Stimulated activated memory B cell treated with anti-CD40 and anti-IgM and Interleukin-4, amounts not matched to agents 10 μg/mL and 1 μg/mL and 100 μg/mL, for 72 hours (primary cell): ENCODE data around the gene SUN1.
A peak's percentile ranks its signal among the peaks of the same experiment; 100 is the strongest.

ENCODE experiments used
- ATAC-seq: fragments of 150-1000 bp; cut with Tn5 transposase; 2 replicates; pipeline ENCODE4 v1.10.0; 2021
- H3K27ac Mint-ChIP-seq: one replicate; pipeline ENCODE4 v1.8.0; 2022; ENCODE audit warnings: mild to moderate bottlenecking, mixed read lengths
- H3K27me3 Mint-ChIP-seq: one replicate; pipeline ENCODE4 v1.8.0; 2022; ENCODE audit warnings: mixed read lengths
- H3K36me3 Mint-ChIP-seq: one replicate; pipeline ENCODE4 v1.8.0; 2022; ENCODE audit warnings: mixed read lengths
- H3K4me1 Mint-ChIP-seq: one replicate; pipeline ENCODE4 v1.8.0; 2022; ENCODE audit warnings: mixed read lengths
- H3K4me3 Mint-ChIP-seq: one replicate; pipeline ENCODE4 v1.8.0; 2022; ENCODE audit warnings: mild to moderate bottlenecking, moderate library complexity, mixed read lengths
- H3K9me3 Mint-ChIP-seq: one replicate; pipeline ENCODE4 v1.8.0; 2022; ENCODE audit warnings: mixed read lengths

SUN1 gene

GRCh38 chr7:881441-882234, 49.4 kb downstream of the SUN1 start:
- H3K36me3 Mint-ChIP-seq, result no peaks in the 10 kb centered on the region
- H3K4me1 Mint-ChIP-seq, result peaks cover 36% of the 10 kb centered on the region
- no peaks in the 10 kb centered on the region for H3K9me3 Mint-ChIP-seq
- no peak overlapping the region for H3K4me3 Mint-ChIP-seq
- no peak for ATAC-seq
- no peak overlapping the region for H3K27ac Mint-ChIP-seq
- no peaks in the 10 kb centered on the region for H3K27me3 Mint-ChIP-seq

DNA sequence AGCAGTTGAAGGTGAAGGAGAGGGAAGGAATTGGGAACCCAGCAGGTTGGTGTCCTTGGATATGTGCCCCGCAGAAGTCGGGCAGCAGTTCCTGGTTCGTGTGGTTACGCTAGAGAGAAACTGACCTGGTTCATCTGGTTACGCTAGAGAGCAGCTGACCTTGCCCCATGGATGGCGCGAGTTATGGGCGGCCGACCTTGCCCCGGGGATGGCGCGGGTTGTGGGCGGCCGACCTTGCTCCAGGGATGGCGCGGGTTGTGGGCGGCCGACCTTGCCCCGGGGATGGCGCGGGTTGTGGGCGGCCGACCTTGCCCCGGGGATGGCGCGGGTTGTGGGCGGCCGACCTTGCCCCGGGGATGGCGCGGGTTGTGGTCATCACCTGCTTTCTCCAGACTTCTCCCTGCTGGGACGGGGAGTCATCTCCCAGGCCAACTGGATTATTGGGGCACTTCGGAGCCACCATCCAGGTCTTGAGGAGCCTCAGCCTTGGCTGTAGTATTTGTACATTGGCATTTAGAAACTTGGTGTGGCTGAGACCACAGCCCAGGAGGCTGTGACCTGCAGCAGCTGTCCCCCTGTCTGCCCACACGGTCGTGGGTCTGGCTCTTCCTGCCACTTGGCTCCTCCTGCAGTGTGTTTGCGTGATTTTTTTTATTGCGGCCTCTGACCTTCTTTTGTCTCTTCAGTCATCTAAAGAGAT, 50.2 kb downstream of the SUN1 start:
- no peak overlapping the region for H3K4me3 Mint-ChIP-seq
- H3K4me1 Mint-ChIP-seq, result peaks cover 29% of the 10 kb centered on the region
- no peak overlapping the region for H3K27ac Mint-ChIP-seq
- H3K36me3 Mint-ChIP-seq, result peaks cover 7% of the 10 kb centered on the region
- no peaks in the 10 kb centered on the region for H3K9me3 Mint-ChIP-seq
- no peak for ATAC-seq
- H3K27me3 Mint-ChIP-seq, result no peaks in the 10 kb centered on the region

DNA sequence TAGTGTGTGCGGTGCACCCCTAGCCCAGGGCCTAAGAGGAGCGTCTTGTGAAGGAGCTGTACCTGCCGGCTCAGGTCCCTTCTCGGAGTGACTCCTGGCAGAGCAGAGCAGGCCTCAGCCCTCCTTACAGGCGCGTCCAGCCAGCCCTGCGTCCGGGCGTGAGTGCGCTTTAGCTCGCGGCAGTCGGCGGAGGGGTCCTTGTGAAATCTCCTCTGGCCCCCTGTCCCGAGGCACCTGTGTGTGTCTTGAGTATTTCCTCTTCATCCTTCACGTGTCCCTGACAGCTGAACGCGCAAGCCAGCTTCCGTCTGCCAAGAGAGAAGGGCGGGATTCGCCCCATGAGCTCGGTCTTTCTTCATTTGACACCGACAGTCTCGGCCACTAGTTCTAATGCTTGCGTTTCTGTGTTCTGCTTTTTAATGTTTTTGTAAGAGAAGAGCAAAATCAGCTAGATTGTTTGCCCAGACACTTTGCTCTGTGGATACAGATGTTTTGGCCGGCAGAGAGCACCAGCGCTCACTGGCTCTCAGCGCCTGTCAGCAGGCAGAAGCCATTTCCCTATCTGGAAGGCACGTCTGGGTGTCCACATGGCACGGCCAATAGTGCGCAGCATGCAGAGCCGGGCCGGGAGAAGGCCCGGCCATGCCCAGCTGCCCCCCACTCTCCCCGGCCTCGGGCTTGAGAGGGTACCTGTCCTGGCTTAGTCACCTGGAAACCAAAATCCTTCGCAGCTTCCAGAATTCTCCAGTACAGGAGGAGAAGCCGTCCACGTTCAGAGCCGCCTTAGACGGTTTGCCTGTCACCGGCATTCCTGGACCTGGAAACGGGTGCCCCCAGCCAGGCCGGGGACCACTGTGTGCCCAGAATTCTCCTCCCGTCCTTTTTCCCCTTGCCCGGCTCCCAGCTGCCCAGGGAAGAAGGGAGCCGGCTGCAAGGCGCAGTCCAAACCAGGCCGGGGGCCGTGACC, 51.1 kb downstream of the SUN1 start:
- Mint-ChIP-seq H3K27ac (no peak overlapping the region), H3K4me3 (no peak overlapping the region), H3K36me3 (peaks cover 16% of the 10 kb centered on the region), H3K9me3 (no peaks in the 10 kb centered on the region), H3K27me3 (no peaks in the 10 kb centered on the region), H3K4me1 (peaks cover 20% of the 10 kb centered on the region)
- ATAC-seq, result no peak

GRCh38 chr7:884191-885003, 52.1 kb downstream of the SUN1 start:
- ATAC-seq, result no peak
- Mint-ChIP-seq H3K36me3 (peaks cover 26% of the 10 kb centered on the region), H3K27me3 (no peaks in the 10 kb centered on the region), H3K4me1 (peaks cover 19% of the 10 kb centered on the region), H3K9me3 (no peaks in the 10 kb centered on the region), H3K4me3 (no peak overlapping the region), H3K27ac (no peak overlapping the region)

- no peak for ATAC-seq
- H3K27ac Mint-ChIP-seq, result no peak overlapping the region
- H3K27me3 Mint-ChIP-seq, result no peaks in the 10 kb centered on the region
- H3K4me1 Mint-ChIP-seq, result peaks cover 20% of the 10 kb centered on the region
- no peak overlapping the region for H3K4me3 Mint-ChIP-seq
- H3K9me3 Mint-ChIP-seq, result no peaks in the 10 kb centered on the region
- peaks cover 29% of the 10 kb centered on the region for H3K36me3 Mint-ChIP-seq
These were observed 53.1 kb downstream of the SUN1 start for GRCh38 chr7:885261-885892.

DNA sequence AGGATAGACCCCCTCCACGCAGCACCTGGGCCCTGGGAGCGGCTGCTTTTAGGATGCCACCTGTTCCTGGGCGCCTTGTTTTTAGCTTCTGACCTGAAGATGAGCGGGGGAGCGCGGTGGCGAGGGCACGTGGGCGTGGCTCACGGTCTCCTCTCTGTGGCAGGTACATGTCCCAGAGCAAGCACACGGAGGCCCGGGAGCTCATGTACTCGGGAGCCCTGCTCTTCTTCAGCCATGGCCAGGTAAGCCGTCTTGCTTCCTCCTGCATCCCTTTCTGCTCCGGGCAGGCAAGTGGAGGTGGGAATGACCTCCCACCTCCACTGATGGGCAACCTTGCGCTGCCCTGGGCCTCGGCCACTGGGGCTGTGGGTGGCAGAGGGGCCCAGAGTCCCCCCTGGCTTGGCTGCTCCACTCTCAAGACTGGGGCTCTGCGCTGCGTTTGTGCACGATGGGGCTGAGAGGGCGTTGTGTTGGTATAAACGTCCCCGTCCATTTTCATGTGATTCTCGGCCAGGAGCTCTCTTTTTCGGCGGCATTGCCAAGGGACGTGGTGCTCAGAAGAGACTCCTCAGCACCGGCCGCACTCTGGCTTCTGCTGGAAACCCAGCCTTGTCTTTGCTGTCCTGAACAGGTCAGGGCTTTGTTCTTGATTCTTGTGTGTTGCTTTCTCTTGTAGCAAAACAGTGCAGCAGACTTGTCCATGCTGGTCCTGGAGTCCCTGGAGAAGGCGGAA, 53.8 kb downstream of the SUN1 start:
- ATAC-seq, result no peak
- Mint-ChIP-seq H3K27ac (no peak overlapping the region), H3K4me1 (peaks cover 20% of the 10 kb centered on the region), H3K4me3 (no peak overlapping the region), H3K36me3 (peaks cover 36% of the 10 kb centered on the region), H3K27me3 (no peaks in the 10 kb centered on the region), H3K9me3 (no peaks in the 10 kb centered on the region)

- H3K27me3 Mint-ChIP-seq, result no peaks in the 10 kb centered on the region
- no peak for ATAC-seq
- H3K27ac Mint-ChIP-seq, result no peak overlapping the region
- H3K4me3 Mint-ChIP-seq, result no peak overlapping the region
- H3K4me1 Mint-ChIP-seq, result peaks cover 18% of the 10 kb centered on the region
- H3K36me3 Mint-ChIP-seq, result peaks cover 44% of the 10 kb centered on the region
- H3K9me3 Mint-ChIP-seq, result no peaks in the 10 kb centered on the region
These were observed 54.6 kb downstream of the SUN1 start for GRCh38 chr7:886626-887487.

DNA sequence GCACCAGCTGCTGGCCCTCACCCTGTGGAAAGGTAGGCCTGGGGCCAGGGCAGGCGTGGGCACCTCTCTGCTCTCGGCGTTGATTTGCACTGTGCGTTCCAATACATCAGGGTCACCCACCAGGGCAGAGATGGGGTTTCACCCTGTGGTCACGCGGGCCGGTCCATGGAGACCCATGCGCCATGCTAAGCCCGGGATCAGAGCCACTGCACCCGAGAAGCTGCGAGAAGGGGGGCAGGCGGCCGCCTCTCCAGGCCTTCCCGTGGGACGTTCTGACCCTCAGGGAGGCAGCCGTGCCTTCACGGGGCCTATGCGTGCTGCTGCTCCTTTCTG, 55.2 kb downstream of the SUN1 start:
- no peak for ATAC-seq
- Mint-ChIP-seq H3K27ac (no peak overlapping the region), H3K4me1 (peaks cover 16% of the 10 kb centered on the region), H3K36me3 (peaks cover 50% of the 10 kb centered on the region), H3K9me3 (peaks cover 2% of the 10 kb centered on the region), H3K27me3 (no peaks in the 10 kb centered on the region), H3K4me3 (no peak overlapping the region)

GRCh38 chr7:888081-889024, 56.1 kb downstream of the SUN1 start:
- Mint-ChIP-seq H3K27ac (peak overlapping the region; percentile 74), H3K36me3 (peaks cover 59% of the 10 kb centered on the region), H3K27me3 (no peaks in the 10 kb centered on the region), H3K9me3 (peaks cover 8% of the 10 kb centered on the region), H3K4me3 (no peak overlapping the region), H3K4me1 (peaks cover 22% of the 10 kb centered on the region)
- no peak for ATAC-seq

DNA sequence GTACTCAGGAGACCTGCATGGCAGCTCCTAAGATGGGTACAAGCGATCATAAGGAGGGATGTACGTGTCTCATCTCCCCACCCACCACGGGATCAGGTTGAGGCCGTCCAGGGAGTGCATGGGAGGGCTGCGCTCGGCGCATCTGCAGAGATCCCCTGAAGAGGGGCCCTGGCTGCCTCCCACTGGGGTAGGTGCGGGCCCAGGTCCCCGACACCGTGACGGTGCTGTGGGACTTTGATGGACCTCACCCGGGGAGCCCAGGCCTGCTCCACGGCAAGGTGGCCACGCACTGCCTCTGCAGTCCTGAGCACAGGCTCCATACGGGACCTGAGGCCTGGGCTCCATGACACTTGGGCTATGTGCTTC, 56.7 kb downstream of the SUN1 start:
- no peak for ATAC-seq
- Mint-ChIP-seq H3K9me3 (peaks cover 8% of the 10 kb centered on the region), H3K36me3 (peaks cover 66% of the 10 kb centered on the region), H3K4me3 (no peak overlapping the region), H3K4me1 (peaks cover 22% of the 10 kb centered on the region), H3K27ac (peak overlapping the region; percentile 74), H3K27me3 (no peaks in the 10 kb centered on the region)

- Mint-ChIP-seq H3K9me3 (peaks cover 8% of the 10 kb centered on the region), H3K4me3 (no peak overlapping the region), H3K4me1 (peaks cover 21% of the 10 kb centered on the region), H3K27me3 (no peaks in the 10 kb centered on the region), H3K36me3 (peaks cover 69% of the 10 kb centered on the region), H3K27ac (peak overlapping the region; percentile 74)
- no peak for ATAC-seq
These were observed 57.1 kb downstream of the SUN1 start for GRCh38 chr7:889391-889790.

DNA sequence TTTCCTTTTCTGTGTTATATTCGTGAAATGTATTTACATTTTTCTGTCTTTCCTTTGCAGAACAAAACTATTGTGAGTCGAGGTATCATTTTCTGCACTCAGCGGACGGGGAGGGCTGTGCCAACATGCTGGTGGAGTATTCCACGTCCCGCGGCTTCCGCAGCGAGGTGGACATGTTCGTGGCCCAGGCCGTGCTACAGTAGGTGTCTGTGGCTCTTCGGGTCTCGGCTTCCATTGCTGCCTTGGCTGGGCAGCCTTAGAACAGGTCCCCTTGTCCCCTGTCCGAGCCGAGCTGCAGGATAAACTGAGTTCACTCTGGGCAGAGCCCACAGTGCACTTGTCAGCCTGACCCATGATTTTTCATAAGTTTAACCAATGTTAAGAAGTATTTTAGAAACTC, 58.6 kb downstream of the SUN1 start:
- no peak overlapping the region for H3K27ac Mint-ChIP-seq
- no peak for ATAC-seq
- peaks cover 84% of the 10 kb centered on the region for H3K36me3 Mint-ChIP-seq
- H3K9me3 Mint-ChIP-seq, result peaks cover 8% of the 10 kb centered on the region
- peaks cover 17% of the 10 kb centered on the region for H3K4me1 Mint-ChIP-seq
- H3K27me3 Mint-ChIP-seq, result no peaks in the 10 kb centered on the region
- no peak overlapping the region for H3K4me3 Mint-ChIP-seq
